NCI-H128 (cell line): ENCODE data around the gene SND1.

Experiments
- DNase-seq: peaks from one replicate; lab custom pipeline; 2025; ENCODE audit not compliant: unreplicated experiment; lab: John Stamatoyannopoulos, UW

The SND1 gene

DNA sequence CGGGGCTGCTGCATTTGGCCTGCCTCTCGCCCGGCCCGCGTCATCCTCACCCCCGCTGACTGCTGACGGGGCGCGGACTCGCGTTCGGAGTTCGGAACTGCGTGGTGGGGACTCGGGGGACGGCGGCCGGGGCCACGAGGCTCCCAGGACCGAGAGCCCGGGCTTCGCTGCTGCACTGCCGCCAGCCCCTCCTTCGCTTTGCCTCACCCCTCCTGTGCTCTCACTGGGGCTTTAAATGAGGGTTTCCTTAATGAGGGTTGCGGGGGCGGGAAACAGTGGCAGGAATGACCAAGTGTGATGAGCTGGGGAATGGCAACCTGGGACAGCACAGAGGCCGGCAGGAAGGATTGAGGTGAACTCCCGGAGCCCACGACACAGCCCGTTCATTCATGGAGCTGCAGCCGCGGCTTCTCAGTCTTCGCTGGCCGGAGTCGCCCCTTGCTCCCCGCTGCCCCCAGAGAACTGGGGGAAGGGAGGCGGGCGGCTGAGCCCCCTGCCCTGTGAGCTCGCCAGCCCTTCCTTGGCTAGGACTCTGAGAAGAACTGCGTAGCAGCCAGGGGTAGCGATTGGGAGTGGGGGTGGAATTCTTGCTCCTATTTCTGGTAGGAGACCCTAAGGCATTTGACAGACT lies 380.7 kb downstream of the SND1 start:
- DNase-seq = no peak

DNA sequence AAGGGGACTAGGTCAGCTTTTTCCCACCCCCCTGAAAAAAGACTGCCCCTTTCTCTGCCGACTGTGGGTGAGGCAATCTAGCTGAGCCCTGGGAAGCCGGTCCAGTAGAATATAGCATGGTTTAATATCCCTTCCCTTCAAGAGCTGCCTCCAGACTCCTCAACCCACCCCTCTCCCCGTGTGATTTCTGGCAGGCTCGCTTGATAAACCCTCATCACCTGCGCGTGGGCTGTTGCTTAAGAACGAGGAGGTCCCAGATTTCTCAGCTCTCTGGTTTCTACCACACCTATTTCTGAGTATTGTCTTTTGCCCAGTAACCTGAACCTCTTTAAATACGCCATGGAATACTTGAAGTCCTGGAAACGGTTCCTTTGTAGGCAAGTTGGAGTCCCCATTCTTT lies 381.3 kb downstream of the SND1 start:
- DNase-seq = no peak

DNA sequence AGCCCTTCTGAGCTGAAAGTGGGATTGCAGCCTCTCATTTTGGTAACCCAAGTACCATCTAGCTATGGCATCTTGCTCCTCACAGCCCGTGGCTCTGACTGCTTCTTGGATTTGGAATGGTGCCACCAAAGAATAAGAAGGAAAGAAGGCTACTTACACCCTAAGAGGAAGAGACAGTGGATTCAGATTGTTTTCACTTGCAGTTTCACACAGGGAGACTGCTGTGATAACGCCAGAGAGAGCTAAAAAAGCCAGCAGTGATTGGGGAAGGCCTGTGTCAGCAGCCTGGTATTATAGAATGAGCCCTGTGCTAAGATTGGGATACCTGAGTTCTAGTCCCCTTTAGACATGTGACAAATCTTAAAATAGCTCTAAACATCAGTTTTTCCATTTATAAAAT lies 382.8 kb downstream of the SND1 start:
- no peak for DNase-seq

DNA sequence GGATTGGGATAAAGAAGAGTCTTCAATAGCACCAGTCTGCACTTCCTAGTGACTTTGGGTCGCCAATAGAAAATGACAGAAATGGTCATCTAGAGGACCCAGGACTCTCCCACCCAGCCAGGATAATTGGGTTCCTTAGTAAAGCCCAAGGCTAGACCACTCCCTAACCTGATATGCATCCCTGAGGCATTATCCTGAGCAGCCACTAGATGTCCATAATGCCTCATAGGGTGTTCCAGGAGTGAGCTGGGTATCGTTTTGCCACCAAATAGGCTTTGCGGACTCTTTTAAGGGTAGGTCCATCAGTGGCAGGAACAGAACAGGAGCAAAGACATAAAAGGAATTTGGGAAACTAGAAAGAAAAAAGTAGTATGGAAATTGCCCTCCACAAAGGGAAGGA lies 383.7 kb downstream of the SND1 start:
- no peak for DNase-seq

DNA sequence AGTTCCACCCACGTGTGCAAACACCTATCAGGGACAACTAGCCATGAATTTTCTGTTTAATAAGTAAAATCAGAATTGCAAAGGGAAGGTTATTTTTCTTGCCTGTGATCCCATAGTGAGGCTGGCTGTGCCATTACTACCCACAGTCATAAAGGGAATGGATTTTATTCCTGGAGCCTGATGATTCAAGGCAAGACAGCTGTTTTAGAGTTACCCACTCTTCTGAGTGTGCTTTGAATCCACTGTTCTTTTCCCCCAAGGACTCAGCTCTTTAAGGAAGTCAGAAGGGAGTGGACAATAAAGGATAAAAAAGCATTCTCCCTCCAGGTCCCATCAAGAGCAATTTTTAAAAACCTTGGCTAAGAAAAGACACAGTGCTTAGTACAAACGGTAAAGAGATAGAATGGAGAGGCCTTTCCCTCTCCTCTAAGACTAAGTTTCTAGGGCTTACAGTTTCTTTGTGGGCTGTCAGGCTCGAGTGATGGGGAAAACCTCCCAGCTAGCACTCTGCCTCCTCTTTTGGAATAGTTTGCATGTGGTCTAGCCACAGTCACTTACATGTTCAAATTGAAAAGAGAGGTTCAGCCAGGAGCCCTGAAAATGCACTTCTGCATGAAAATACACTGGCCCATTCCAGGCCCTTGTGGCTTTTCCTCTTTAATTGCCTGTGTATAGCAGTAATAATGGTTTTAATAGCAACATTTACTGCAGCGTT lies 384.4 kb downstream of the SND1 start:
- no peak for DNase-seq

DNA sequence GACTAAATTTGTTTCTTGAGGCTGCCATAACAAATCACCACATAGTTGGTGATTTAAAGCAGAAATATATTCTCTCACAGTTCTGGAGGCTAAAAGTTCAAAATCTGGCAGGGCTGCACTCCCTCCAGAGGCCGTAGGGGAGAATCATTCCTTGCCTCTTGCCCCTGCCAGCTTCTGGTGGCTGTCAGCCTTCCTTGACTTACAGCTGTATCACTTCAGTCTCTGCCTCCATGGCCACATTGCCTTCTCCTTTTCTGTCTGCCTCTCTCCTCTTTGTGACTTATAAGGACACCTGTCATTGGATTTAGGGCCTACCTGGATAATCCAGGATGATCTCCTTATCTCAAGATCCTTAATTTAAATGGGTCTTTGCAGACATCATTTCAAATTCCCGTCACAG lies 385.1 kb downstream of the SND1 start:
- DNase-seq = no peak

DNA sequence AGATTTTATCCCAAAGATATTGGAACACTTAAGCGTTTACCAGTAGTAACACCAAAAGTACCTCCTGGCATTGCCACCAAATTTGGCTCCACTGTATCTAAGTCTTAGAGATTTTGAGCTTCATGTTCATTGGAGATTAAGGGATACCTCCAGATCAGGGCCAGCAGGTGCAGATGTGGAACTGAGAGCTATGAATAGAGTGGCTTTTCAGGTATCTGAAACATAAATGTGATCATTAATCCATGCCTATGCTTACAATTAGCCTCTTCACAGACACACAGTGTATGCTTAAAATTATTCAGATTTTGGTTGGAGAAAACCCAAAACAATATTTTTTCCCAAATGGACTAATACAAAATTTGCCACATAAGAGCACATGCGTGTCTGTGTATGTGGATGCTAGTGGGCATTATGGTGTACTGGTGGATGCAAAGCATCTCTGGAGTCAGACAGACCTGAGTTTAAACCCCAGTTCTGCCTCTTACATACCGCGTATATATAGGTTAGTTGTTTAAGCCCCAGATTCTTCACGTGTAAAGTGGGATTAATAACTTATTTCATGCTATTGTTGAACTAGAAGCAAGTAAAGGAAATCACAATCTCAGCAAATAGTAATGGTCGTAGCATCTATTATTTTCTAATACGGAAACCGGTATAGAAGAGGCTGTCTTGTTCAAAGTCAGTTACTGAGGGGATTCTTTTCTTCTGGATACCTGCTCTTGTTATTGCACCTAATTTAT lies 386.1 kb downstream of the SND1 start:
- DNase-seq = no peak

DNA sequence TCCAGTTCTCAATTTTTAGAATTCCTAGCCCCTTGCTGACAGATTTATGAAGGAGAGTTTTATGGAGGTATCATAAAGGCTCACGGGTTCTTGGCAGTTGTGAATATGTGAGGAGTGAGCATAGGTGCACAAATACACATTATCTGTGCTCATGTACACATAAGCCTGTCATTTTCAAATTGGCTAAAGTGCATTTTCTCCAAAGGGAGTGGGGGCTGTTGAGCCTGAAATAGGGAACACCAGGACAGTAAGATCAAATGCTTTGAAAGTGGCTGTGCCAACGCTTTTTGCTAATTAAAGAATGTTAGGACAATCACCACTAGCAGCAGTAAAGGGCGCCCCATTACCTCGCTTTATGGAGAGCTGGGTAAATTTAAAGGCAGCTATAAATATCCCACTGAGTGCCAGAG lies 387.6 kb downstream of the SND1 start:
- no peak for DNase-seq

DNA sequence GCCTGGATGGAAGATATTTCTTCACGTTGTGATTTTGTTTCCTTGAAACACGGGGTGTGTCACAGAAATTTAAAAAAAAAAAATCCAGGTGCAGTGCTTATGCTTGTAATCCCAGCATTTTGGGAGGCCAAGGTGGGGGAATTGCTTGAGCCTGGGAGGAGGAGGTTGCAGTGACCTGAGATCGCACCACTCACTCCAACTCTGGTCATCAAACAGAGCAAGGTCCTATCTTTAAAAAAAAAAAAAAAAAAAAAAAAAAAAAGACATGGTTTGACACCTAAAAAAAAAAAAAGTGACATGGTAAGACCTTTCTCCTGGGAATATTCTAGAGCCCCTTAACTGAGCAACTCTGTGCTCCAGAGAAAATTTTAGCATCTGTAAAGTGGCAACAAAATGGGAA lies 388.2 kb downstream of the SND1 start:
- DNase-seq = no peak

DNA sequence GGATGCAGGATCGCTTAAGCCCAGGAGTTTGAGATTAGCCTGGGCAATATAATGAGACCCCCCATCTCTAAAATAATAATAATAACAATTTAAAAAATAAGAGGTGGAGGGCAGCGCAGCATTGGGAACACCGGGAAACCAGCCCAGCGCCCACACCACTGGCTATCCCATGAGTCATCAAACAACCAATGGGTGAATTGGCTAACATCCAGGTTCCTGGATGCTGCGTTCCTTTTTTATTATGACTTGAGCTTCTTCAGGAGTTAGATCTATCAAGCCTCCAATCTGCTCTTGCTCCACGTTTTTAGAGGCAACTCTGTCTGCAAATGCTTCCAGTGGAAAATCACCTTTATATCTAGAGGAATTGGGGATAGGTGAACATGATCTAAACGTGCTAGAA lies 389.2 kb downstream of the SND1 start:
- no peak for DNase-seq

DNA sequence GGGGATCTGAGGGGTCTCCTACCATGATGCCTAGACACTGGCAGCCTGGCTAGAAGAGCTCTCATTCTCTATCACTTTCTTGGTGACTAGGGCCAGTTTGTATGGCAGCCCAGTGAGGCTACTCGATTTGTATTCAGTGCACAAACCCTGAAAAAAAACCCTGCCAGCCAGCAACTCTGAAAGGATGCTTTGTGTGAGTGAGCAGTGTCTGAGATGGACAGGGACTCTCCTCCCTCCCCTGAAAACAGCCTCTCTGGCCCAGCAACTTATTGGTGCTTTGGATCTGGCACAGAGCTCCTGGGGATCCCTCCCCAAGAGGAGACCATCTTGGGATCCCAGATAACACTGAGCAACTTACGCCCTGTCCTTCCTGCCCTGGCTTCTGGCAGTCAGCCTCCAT lies 390.0 kb downstream of the SND1 start:
- no peak for DNase-seq

DNA sequence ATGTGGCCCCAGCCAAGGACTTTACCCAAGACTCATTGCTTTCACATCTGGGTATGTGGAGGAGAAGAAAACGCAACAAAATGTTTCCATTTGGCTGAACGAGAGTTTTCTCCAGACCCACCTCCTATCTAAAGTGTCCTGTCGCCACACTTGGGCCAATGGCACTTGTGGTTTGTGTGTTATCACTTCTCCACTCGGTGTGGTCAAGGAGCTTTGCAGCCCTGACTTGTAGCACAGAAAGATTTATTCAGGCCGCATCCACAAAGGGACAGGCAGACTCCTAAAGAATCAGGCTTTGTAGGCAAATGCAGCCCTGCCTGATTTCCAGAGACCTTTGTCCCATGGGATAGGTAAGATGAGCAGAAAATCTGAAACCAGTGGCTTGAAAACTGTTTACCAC lies 392.1 kb downstream of the SND1 start:
- no peak for DNase-seq

DNA sequence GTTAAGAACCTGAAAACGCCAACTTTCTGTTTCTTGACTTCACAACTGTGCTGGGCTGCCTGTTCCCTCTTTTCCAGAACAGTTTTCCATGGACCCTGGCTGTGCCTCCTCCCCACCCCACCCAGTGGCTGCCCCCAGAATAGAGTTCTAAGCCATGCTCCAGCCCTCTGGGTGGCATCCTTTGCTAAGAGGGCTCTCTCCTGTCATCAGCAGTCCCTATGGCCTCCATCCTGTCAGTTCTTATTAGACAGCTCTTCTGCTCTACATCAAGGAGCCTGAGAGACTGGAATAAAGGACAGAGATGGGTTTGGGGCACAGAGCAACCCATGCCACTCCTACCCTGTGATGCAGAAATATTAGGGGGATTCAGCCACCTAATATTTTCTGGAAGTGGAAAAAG lies 393.2 kb downstream of the SND1 start:
- no peak for DNase-seq

DNA sequence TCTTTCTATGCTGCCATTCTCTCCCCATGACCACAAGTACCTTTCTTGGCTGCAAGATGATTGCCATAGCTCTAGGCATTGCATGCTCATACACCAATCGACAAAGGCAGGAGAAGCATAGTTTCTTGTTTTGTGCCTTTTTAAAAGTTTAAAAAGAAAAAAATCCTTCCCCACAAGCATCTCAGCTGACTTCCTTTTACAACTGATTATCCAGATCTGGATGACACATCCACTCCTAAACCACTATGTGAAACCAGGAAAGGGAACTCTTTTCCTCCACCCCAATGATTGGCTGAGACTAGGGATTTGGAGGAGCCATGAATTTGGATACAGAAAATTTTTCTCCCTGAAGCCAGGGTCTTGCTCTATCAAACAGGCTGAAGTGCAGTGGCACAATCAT lies 393.8 kb downstream of the SND1 start:
- DNase-seq = no peak

DNA sequence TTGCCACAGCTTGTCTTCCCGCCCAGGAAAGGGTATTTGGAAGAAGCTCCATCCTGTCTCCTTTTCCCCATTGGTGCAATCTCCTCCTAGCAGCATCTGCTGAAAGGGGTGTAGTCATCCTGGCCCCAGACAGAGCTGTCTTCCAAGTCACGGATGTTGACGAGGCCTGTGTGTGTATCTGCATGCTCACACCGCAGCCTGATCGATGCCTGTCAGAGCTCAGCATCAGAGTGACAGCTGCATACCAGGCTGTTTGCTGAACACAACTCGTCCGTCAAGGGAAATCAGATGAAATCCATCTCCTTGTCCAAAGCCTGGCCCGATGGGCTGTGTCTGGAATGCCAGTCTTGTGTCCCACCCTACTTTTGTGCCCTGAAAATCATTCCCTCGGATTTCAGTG lies 400.4 kb downstream of the SND1 start:
- no peak for DNase-seq

DNA sequence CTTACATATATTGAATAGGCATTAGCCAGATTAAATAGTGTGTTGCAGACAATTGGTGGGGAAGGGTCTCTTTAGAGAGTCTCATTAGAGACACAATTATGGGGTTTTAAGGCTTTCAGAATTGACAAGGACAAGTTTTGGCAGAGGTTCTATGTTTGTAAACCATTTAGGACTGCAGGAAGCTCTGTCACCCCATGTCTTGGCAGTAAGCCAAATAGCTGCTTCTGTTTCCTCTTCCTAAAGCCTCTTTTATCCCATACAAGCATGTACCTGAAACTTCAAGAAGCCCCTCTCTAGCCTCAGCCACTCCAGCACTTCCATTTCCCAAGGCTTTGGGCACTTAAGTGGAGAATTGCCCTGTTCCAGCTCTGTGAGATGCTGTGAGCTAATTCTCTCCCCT lies 401.0 kb downstream of the SND1 start:
- peak; percentile 21 for DNase-seq

DNA sequence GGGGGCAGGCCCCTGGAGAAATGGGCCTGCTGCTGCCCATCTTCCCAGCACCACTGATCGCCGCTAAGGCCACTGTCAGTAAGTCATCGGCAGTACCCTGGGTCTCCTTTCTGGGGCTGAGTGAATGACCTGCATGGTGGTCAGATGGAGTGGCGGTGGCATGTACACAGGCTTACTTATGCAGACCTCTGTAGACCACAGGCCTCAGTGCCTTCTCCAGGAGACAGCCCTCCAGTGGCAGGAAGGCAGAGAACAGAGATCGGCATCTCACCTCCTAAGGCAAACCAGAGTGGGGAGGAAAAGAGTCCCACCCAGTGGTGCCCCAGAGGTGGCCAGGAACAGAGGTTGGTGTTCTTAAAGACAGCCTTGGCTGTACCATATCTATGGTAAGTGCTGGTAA lies 402.0 kb downstream of the SND1 start:
- DNase-seq = no peak

DNA sequence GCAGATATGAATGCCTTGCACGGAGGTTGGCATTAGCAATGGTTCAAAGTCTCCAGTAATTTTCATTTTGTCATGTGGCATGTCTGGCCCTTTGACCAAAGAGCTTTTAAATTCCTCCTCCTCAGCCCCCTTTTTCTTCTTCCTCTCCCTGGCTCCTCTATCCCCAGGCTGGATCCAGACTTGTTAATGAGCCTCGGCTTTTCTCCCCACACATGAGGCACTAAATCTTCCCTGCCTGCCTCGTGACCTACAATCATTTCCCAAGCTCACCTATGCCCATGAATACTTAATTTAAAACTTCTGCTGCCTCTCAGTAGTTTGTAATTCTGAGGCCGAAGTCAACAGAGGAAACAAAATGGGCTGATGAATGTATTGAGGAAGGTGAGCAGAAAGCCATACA lies 402.5 kb downstream of the SND1 start:
- no peak for DNase-seq

DNA sequence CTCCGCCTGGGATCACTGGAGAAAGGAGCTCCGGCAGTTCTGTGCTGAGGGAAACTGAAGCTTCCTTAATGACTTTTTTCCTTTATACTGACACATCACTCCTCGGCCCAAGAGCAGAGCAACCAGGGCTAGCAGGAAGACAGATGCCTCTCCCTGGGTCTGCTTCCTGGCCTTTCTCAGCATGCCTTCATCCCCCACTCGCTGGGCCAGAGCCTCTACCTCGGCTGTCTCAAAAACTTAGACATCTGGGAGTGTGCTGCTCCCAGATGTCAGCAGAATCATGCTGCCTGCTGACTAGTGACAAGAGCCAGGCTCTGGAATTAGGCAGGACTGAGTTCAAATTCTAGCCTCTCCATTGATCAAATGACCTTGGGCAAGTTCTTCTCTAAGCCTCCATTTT lies 403.6 kb downstream of the SND1 start:
- DNase-seq = no peak

DNA sequence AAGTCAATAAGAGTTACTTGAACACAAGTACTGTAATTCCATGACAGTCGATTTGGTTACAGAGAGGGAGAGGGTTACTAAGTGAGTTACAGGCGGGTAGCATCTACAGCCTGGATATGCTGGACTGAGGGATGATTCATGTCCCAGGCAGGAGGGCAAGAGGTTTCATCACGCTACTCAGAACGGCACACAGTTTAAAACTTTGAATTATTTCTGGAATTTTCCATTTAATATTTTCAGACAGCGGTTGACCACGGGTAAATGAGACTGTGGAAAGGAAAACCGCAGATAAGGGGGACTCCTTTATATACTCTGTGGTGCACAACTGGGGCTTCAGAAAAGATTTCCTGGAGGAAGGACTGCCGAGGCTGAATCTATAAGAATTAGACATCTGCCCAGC lies 404.9 kb downstream of the SND1 start:
- DNase-seq = no peak

DNA sequence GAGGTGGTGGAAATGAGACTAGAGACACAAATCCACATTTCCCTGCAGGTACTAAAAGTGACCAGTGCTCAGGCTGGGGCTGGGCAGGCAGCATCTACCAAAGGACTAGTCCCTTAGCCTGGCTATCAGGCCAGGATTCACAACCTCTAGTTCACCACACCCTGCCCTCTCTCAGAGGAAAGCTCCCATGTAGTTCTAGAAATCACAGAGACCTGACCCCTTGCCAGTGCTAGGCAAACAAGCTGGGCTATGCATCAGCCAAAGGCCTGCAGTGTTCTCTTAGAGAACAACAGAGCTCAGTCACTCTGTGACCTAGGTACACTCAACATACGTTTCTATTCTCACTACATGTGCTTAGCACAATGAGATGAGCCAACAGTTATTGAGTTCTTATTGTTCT lies 405.9 kb downstream of the SND1 start:
- no peak for DNase-seq
